Testis (tissue), 2 donors: ENCODE measurements around the gene SMIM11.

ENCODE experiments used
- CTCF ChIP-seq, 3 experiments: fragments of 450-650 bp in 2 of 3; fragments of 200-600 bp in 1 of 3; sonication (generic) in 1 of 3; IDR thresholded peaks; one replicate each; pipeline ENCODE4 v1.5.1; 2016 to 2019; ENCODE audit warnings: antibody characterized with exemption in 3 of 3, mild to moderate bottlenecking in 2 of 3, moderate library complexity in 1 of 3
- POLR2A ChIP-seq: fragments of 450-650 bp; IDR thresholded peaks from one replicate; pipeline ENCODE4 v1.6.1; 2017; ENCODE audit warnings: antibody characterized with exemption, mild to moderate bottlenecking, moderate library complexity

- TF ChIP-seq CTCF (IDR thresholded peaks at IDR 0.05) (no peak), POLR2A (no peak)
Measured at GRCh38 chr21:34364921-34365320, 10.4 kb upstream of the SMIM11 start.
